CD14-positive monocyte (primary cell): ENCODE measurements around the gene SMIM3. TPM values are rescaled to one million over a fixed set of nuclear protein-coding genes. Genes with fewer than 3 reads are reported as not detected.

Source experiments
- DNase-seq, 3 donors: peaks; one replicate each; pipeline ENCODE4 v3.0.0-alpha.2; 2011 to 2022
- H2AFZ ChIP-seq: 2 replicates; pipeline ENCODE4 v1.6.0; 2012; ENCODE audit warnings: mild to moderate bottlenecking, low read depth, low read length, inconsistent platforms; ENCODE audit not compliant: insufficient read depth, poor library complexity, severe bottlenecking
- H3K27ac ChIP-seq, 2 donors: 1 replicate in 1 of 2; 2 replicates in 1 of 2; pipeline ENCODE4 v1.5.1; 2012 to 2013; ENCODE audit warnings: low read length in 2 of 2, control low read depth in 1 of 2, inconsistent platforms in 1 of 2, low read depth in 1 of 2, mild to moderate bottlenecking in 1 of 2
- H3K27me3 ChIP-seq, 2 donors: one replicate each; pipeline versions ENCODE4 v1.6.0 to v1.6.1; 2011 to 2013; ENCODE audit warnings: low read length in 2 of 2; ENCODE audit not compliant: control insufficient read depth in 2 of 2, insufficient read depth in 2 of 2
- H3K36me3 ChIP-seq, 2 donors: replicated peaks in 1 of 2; 1 replicate in 1 of 2; 2 replicates in 1 of 2; pipeline versions ENCODE4 v1.5.1 to v1.6.1; 2012 to 2013; ENCODE audit warnings: low read length in 2 of 2, control low read depth in 1 of 2, inconsistent platforms in 1 of 2, mild to moderate bottlenecking in 1 of 2; ENCODE audit not compliant: insufficient read depth in 2 of 2, control insufficient read depth in 1 of 2
- H3K4me1 ChIP-seq, 2 donors: 1 replicate in 1 of 2; 2 replicates in 1 of 2; pipeline versions ENCODE4 v1.5.1 to v1.6.1; 2012 to 2013; ENCODE audit warnings: low read length in 2 of 2, control low read depth in 1 of 2, inconsistent platforms in 1 of 2, mild to moderate bottlenecking in 1 of 2, moderate library complexity in 1 of 2; ENCODE audit not compliant: insufficient read depth in 2 of 2, control insufficient read depth in 1 of 2
- H3K4me2 ChIP-seq: replicated peaks from 2 replicates; pipeline ENCODE3; 2012; ENCODE audit warnings: low read length, moderate library complexity, mild to moderate bottlenecking; ENCODE audit not compliant: poor library complexity, severe bottlenecking; ENCODE audit errors: extremely low read depth
- H3K4me3 ChIP-seq, 3 experiments: fragments of 200-600 bp in 1 of 3; sonication (generic) in 1 of 3; replicated peaks in 1 of 3; 1 replicate in 2 of 3; 2 replicates in 1 of 3; pipeline ENCODE4 v1.5.1; 2011 to 2013; ENCODE audit warnings: low read length in 3 of 3, mild to moderate bottlenecking in 3 of 3, control low read depth in 2 of 3, low read depth in 2 of 3, inconsistent platforms in 1 of 3, moderate library complexity in 1 of 3
- H3K79me2 ChIP-seq: 2 replicates; pipeline ENCODE4 v1.6.0; 2012; ENCODE audit warnings: mild to moderate bottlenecking, control low read depth, inconsistent platforms, low read length, moderate library complexity; ENCODE audit not compliant: insufficient read depth
- H3K9ac ChIP-seq: 2 replicates; pipeline ENCODE4 v1.6.0; 2017; ENCODE audit warnings: low read length, mild to moderate bottlenecking; ENCODE audit not compliant: insufficient read depth, poor library complexity, severe bottlenecking
- H3K9me3 ChIP-seq, 2 donors: replicated peaks in 1 of 2; 1 replicate in 1 of 2; 2 replicates in 1 of 2; pipeline versions ENCODE4 v1.5.1 to v1.6.1; 2012 to 2013; ENCODE audit warnings: low read length in 2 of 2, control low read depth in 1 of 2; ENCODE audit not compliant: control insufficient read depth in 1 of 2, insufficient read depth in 1 of 2
- H4K20me1 ChIP-seq: 2 replicates; pipeline ENCODE4 v1.6.0; 2012; ENCODE audit warnings: mild to moderate bottlenecking, low read length, control low read depth, moderate library complexity; ENCODE audit not compliant: insufficient read depth
- H3K27ac Mint-ChIP-seq, 7 donors: one replicate each; pipeline ENCODE4 v1.8.0; 2020; ENCODE audit warnings: mild to moderate bottlenecking in 7 of 7, mixed read lengths in 7 of 7, moderate library complexity in 6 of 7, inconsistent platforms in 2 of 7
- H3K27me3 Mint-ChIP-seq, 3 donors: one replicate each; pipeline ENCODE4 v1.8.0; 2021 to 2022; ENCODE audit warnings: low read depth in 3 of 3, mild to moderate bottlenecking in 3 of 3, mixed read lengths in 3 of 3, moderate library complexity in 3 of 3, inconsistent platforms in 1 of 3
- H3K36me3 Mint-ChIP-seq, 2 donors: one replicate each; pipeline ENCODE4 v1.8.0; 2020; ENCODE audit warnings: mixed read lengths in 2 of 2, inconsistent platforms in 1 of 2, mild to moderate bottlenecking in 1 of 2
- H3K4me1 Mint-ChIP-seq: one replicate; pipeline ENCODE4 v1.8.0; 2020; ENCODE audit warnings: mild to moderate bottlenecking, mixed read lengths
- H3K4me3 Mint-ChIP-seq, 2 donors: one replicate each; pipeline ENCODE4 v1.8.0; 2020; ENCODE audit warnings: mild to moderate bottlenecking in 2 of 2, mixed read lengths in 2 of 2, moderate library complexity in 1 of 2
- H3K9me3 Mint-ChIP-seq, 7 donors: one replicate each; pipeline ENCODE4 v1.8.0; 2020 to 2022; ENCODE audit warnings: mixed read lengths in 7 of 7, mild to moderate bottlenecking in 6 of 7, moderate library complexity in 6 of 7, inconsistent platforms in 2 of 7
- WGBS: methylation state at CpG from one replicate; pipeline ENCODE4 v1.1.5; 2013; ENCODE audit warnings: missing lambda C conversion rate; ENCODE audit not compliant: insufficient coverage; 5-methylcytosine and 5-hydroxymethylcytosine counted together
- intact Hi-C, 2 donors: fragments of 100-400 bp; cut with micrococcal nuclease; formaldehyde crosslinking; loops; one replicate each; pipeline versions ENCODE4 v1.15.0 to v1.15.1; 2023
- polyA plus RNA-seq, 3 donors: library from polyadenylated mRNA; depleted of rRNA in 1 of 3; unstranded in 2 of 3; stranded (reverse) in 1 of 3; fragments of 300-500 nt in 2 of 3; fragments of >200 nt in 1 of 3; fragmentation: Illumina TruSeq in 2 of 3; gene quantifications; 1 replicate in 2 of 3; 2 replicates in 1 of 3; pipeline ENCODE4 v1.2.3, GENCODE V29; 2012 to 2021
- TF ChIP-seq, protein P1 (sequence below): fragments of 200-600 bp; IDR thresholded peaks from one replicate; pipeline ENCODE4 v1.8.0; 2022; ENCODE audit warnings: antibody characterized with exemption, mild to moderate bottlenecking

Gene SMIM3
- polyA plus RNA-seq, 3 donors: 41.7 to 52.2 (median 45.4) TPM

GRCh38 chr5:150751096-150751891 is 27.3 kb upstream of the SMIM3 start:
- H3K4me1 ChIP-seq: no peaks in the 10 kb centered on the region
- peaks cover 77% of the 10 kb centered on the region for H3K79me2 ChIP-seq

DNA sequence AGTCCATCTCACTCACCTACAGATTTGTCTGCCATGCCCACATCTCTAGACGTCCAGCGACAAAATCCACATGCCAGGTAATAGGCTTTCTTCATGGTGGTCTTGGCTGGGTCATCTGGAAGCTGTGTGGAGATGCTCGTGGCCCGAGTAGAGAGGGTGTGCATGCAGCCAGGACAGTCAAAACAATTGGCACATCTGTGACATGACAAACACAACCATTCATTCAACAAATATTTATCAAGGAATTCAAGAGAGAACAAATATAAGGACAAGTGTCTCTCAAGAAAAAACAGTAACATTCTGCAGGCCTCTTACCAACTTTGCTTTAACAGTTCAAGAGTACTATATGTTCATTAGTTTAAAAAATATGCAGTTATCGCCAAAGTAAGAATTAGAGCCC is 25.1 kb upstream of the SMIM3 start:
- peaks cover 59 to 70% of the 10 kb centered on the region in 2 donors for H3K36me3 Mint-ChIP-seq
- Histone ChIP-seq H3K27me3 (no peaks in the 10 kb centered on the region), H3K4me1 (peaks cover 12 to 14% of the 10 kb centered on the region in 2 donors), H3K9me3 (no peaks in the 10 kb centered on the region), H3K79me2 (peaks cover 98% of the 10 kb centered on the region), H2AFZ (no peak overlapping the region), H3K36me3 (peaks cover 69 to 77% of the 10 kb centered on the region in 2 donors), H3K27ac (no peak overlapping the region), H3K4me3 (no peak overlapping the region), H4K20me1 (peaks cover 62% of the 10 kb centered on the region), H3K4me2 (no peak overlapping the region), H3K9ac (no peak overlapping the region)
- peaks cover 19% of the 10 kb centered on the region for H3K4me1 Mint-ChIP-seq
- no CpG with 5 or more reads among the region's 5 CpGs for WGBS
- intact Hi-C loops: loop anchor here in 1 of 2 donors (5.0 to 10.0 kb wide), 2 partner anchors 34 to 49 kb away; partner anchors contain the start of gene RBM22
- no peak for DNase-seq
- TF ChIP-seq, protein P1, sequence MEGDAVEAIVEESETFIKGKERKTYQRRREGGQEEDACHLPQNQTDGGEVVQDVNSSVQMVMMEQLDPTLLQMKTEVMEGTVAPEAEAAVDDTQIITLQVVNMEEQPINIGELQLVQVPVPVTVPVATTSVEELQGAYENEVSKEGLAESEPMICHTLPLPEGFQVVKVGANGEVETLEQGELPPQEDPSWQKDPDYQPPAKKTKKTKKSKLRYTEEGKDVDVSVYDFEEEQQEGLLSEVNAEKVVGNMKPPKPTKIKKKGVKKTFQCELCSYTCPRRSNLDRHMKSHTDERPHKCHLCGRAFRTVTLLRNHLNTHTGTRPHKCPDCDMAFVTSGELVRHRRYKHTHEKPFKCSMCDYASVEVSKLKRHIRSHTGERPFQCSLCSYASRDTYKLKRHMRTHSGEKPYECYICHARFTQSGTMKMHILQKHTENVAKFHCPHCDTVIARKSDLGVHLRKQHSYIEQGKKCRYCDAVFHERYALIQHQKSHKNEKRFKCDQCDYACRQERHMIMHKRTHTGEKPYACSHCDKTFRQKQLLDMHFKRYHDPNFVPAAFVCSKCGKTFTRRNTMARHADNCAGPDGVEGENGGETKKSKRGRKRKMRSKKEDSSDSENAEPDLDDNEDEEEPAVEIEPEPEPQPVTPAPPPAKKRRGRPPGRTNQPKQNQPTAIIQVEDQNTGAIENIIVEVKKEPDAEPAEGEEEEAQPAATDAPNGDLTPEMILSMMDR: no peak
- no peaks in the 10 kb centered on the region for H3K27me3 Mint-ChIP-seq
- H3K27ac Mint-ChIP-seq: peak overlapping the region in 4 of 7 donors; percentile 31 to 84 (median 50)
- H3K4me3 Mint-ChIP-seq: no peak overlapping the region
- no peaks in the 10 kb centered on the region for H3K9me3 Mint-ChIP-seq

More at GRCh38 chr5:150751096-150751891, 27.3 kb upstream of the SMIM3 start:
- Histone ChIP-seq H3K9ac (no peak overlapping the region), H3K9me3 (no peaks in the 10 kb centered on the region), H3K36me3 (peaks cover 67 to 74% of the 10 kb centered on the region in 2 donors), H2AFZ (no peak overlapping the region), H3K4me3 (no peak overlapping the region), H3K27me3 (no peaks in the 10 kb centered on the region), H4K20me1 (peaks cover 62% of the 10 kb centered on the region), H3K27ac (peak overlapping the region in 1 of 2 donors; percentile 65), H3K4me2 (no peak overlapping the region)
- no peak for DNase-seq
- Mint-ChIP-seq H3K27me3 (no peaks in the 10 kb centered on the region), H3K36me3 (peaks cover 57 to 63% of the 10 kb centered on the region in 2 donors), H3K4me1 (peaks cover 11% of the 10 kb centered on the region), H3K4me3 (no peak overlapping the region), H3K9me3 (no peaks in the 10 kb centered on the region), H3K27ac (peak overlapping the region in 2 of 7 donors; percentile 6 to 8)
- WGBS: 89% methylated on average over 1 of the region's 3 CpGs
- TF ChIP-seq, protein P1: no peak
- intact Hi-C loops: loop anchor here in 1 of 2 donors (5.0 to 10.0 kb wide), 2 partner anchors 36 to 46 kb away; partner anchors contain the start of gene RBM22
